Mesothelial cell of epicardium (in vitro differentiated cells): ENCODE data around the gene ACTN1. TPM values are rescaled to one million over a fixed set of nuclear protein-coding genes. Genes with fewer than 3 reads are reported as not detected.

Source experiments
- DNase-seq, 2 experiments: peaks; one replicate each; pipeline ENCODE4 v3.0.0; 2021; ENCODE audit warnings: low spot score in 2 of 2; ENCODE audit not compliant: unreplicated experiment in 2 of 2
- H3K27ac Mint-ChIP-seq: 2 replicates; pipeline ENCODE4 v1.8.0; 2021; ENCODE audit warnings: mixed read lengths
- H3K27me3 Mint-ChIP-seq: 2 replicates; pipeline ENCODE4 v1.8.0; 2021; ENCODE audit warnings: low read depth, mixed read lengths
- H3K36me3 Mint-ChIP-seq: 2 replicates; pipeline ENCODE4 v1.8.0; 2021; ENCODE audit warnings: mixed read lengths
- H3K4me1 Mint-ChIP-seq: 2 replicates; pipeline ENCODE4 v1.8.0; 2021; ENCODE audit warnings: mixed read lengths
- H3K4me3 Mint-ChIP-seq: 2 replicates; pipeline ENCODE4 v1.8.0; 2021; ENCODE audit warnings: mild to moderate bottlenecking, moderate library complexity, mixed read lengths
- H3K9me3 Mint-ChIP-seq: 2 replicates; pipeline ENCODE4 v1.8.0; 2021; ENCODE audit warnings: mixed read lengths
- CTCF ChIP-seq: fragments of 200-600 bp; sonication (generic); IDR thresholded peaks from one replicate; pipeline ENCODE4 v1.5.0; 2021; ENCODE audit warnings: antibody characterized with exemption; ENCODE audit not compliant: unreplicated experiment
- total RNA-seq: library from RNA; stranded (reverse); gene quantifications from 3 replicates; pipeline ENCODE4 v1.2.1, GENCODE V29; 2021

Gene ACTN1
- total RNA-seq, 1 donor from 2014 or later: 166 TPM

GRCh38 chr14:68929623-68930307 lies 49.3 kb downstream of the ACTN1 start:
- no peak overlapping the region for H3K4me3 Mint-ChIP-seq
- DNase-seq: no peak
- H3K36me3 Mint-ChIP-seq: peaks cover 8% of the 10 kb centered on the region
- H3K4me1 Mint-ChIP-seq: peaks cover 10% of the 10 kb centered on the region
- no peak for TF ChIP-seq CTCF
- H3K9me3 Mint-ChIP-seq: peaks cover 4% of the 10 kb centered on the region
- H3K27me3 Mint-ChIP-seq: no peaks in the 10 kb centered on the region
- H3K27ac Mint-ChIP-seq: no peak overlapping the region

- Mint-ChIP-seq H3K4me3 (no peak overlapping the region), H3K27ac (no peak overlapping the region), H3K9me3 (peaks cover 4% of the 10 kb centered on the region), H3K27me3 (no peaks in the 10 kb centered on the region), H3K4me1 (peaks cover 10% of the 10 kb centered on the region), H3K36me3 (peaks cover 13% of the 10 kb centered on the region)
- DNase-seq: no peak
- TF ChIP-seq CTCF: no peak
Measured at GRCh38 chr14:68928770-68929550, 50.1 kb downstream of the ACTN1 start.

- no peak for TF ChIP-seq CTCF
- Mint-ChIP-seq H3K27ac (peak overlapping the region; percentile 49), H3K27me3 (no peaks in the 10 kb centered on the region), H3K4me3 (no peak overlapping the region), H3K36me3 (peaks cover 15% of the 10 kb centered on the region), H3K9me3 (peaks cover 4% of the 10 kb centered on the region), H3K4me1 (peaks cover 14% of the 10 kb centered on the region)
- DNase-seq: no peak
Measured at GRCh38 chr14:68927956-68928675, 51.0 kb downstream of the ACTN1 start.

- peaks cover 4% of the 10 kb centered on the region for H3K9me3 Mint-ChIP-seq
- H3K36me3 Mint-ChIP-seq: peaks cover 18% of the 10 kb centered on the region
- no peaks in the 10 kb centered on the region for H3K27me3 Mint-ChIP-seq
- no peak overlapping the region for H3K4me3 Mint-ChIP-seq
- no peak for TF ChIP-seq CTCF
- H3K27ac Mint-ChIP-seq: no peak overlapping the region
- H3K4me1 Mint-ChIP-seq: peaks cover 20% of the 10 kb centered on the region
- DNase-seq: no peak
Measured at GRCh38 chr14:68927089-68927488, 52.0 kb downstream of the ACTN1 start.

- DNase-seq: no peak
- no peak for TF ChIP-seq CTCF
- peaks cover 4% of the 10 kb centered on the region for H3K9me3 Mint-ChIP-seq
- no peak overlapping the region for H3K27ac Mint-ChIP-seq
- H3K36me3 Mint-ChIP-seq: peaks cover 18% of the 10 kb centered on the region
- no peak overlapping the region for H3K4me3 Mint-ChIP-seq
- H3K27me3 Mint-ChIP-seq: no peaks in the 10 kb centered on the region
- H3K4me1 Mint-ChIP-seq: peaks cover 20% of the 10 kb centered on the region
Measured at GRCh38 chr14:68926236-68926635, 52.9 kb downstream of the ACTN1 start.
